GOT3 (cell line): ENCODE results near the gene FHDC1.

ENCODE experiments used
- DNase-seq: peaks from one replicate; lab custom pipeline; 2025; ENCODE audit warnings: mixed read lengths; lab: John Stamatoyannopoulos, UW

FHDC1 gene

DNA sequence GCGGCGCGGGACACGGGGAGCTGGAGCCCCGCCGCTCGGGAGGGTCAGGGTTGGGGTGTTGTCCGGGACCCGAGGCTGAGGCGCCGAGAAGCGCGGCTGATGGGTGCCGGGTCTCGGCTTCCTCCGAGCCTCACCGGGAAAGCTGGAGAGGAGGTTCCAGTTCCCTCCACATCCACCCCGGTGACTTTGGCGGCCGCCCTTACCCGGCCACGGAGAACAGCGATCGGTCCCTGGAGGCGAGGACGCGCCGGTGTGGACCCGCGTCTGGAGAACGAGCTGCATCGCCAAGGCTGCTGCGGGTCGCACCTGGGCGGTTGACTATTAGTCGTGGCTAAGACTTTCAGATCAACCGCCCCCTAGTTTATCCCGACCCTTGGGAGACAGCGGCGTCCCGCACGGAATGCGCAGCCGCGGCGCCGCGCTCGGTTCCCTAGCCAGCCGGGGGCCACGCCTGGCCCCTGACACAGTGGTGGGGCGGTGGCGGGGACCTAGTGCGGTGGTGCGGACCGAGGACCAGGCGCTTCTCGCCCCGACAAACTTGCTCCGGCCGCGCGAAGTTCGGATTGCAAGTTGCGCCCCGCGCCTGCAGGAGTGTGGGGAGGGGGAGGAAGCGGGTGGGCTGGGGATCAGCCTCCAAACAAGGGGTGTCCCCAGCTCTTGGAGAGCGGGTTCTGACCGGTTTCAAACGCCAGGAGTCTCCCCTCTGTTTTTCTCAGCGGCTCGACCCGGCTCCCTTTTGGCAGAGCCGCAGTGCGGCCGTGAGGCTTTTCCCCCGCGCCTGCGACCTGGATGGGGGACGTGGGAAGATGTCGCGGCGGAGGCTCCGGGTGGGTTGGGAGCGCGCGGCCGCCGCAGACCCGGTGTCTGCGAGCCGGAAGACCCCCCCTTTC, 568 bp downstream of the FHDC1 start:
- DNase-seq: no peak

GRCh38 chr4:152937336-152938236, 1.5 kb downstream of the FHDC1 start:
- no peak for DNase-seq

DNA sequence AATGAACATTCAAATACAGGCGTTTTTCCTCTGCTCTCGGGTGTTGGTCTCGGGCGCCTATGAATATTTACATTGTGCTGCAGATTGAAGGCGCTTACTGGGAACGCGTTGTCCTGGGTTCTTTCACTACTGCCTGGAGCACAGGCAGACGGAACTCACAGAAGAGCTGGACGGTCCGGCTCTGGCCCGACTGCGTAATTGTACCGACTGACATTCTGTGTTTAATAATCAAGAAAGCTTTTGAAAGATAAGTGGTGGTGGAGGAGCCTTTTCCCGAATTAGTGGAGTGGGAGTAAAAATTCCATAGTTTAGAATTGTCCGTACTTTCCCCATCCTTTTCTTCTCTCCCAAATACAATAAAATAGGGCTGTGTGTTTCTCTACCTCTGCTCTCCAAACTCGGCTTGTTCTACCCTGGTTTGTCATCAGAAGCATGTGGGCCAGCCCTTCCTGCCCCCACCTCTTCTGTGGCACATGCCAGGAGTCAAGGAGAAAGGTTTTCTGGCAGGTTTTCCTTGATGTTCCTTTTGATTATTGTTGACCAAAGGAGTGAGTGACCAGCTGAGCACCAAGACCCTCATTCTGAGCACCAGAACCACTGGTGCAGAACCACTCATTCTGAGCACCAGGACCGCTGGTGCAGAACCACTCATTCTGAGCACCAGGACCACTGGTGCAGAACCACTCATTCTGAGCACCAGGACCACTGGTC, 2.3 kb downstream of the FHDC1 start:
- DNase-seq: no peak

GRCh38 chr4:152939621-152940020, 3.5 kb downstream of the FHDC1 start:
- no peak for DNase-seq

GRCh38 chr4:152940461-152940860, 4.3 kb downstream of the FHDC1 start:
- DNase-seq: no peak

DNA sequence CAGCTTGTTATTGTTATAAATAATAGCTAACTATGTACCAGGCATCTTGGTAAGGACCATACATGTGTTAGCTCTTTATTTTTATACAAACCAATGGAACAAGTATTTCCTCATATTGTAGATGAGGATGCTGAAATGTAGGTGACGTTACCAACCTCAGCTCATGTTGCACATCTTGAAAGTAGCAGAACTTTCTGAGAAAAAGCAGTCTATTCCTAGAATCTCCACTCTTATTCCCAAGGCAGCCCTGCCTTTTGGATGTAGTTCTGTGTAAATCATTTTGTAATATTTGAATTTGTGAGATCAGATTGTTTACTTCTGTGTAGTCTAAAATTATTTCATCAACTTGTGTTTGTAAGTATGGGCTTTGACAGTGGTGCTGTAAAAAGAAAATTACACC, 5.3 kb downstream of the FHDC1 start:
- no peak for DNase-seq

GRCh38 chr4:152942346-152942745, 6.2 kb downstream of the FHDC1 start:
- no peak for DNase-seq

DNA sequence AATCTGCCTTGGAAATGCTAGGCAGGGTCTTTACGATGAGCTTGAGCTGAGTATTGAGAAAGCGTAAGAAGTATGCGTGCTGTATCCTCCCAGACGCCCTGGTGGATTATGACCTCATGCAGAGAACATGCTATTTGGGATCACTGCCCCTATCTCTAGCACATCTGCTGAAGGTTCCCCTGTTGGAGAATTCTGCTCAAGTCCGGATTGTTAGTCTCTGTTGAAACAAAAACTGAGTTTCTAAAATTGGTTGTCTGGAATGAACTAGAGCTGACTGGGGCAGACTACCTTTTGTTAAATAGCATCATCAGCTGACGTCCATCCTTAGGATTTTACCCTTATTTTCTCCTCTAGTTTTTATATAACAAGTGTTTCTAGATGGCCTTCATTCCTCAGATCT, 7.5 kb downstream of the FHDC1 start:
- no peak for DNase-seq

GRCh38 chr4:152944666-152945320, 8.7 kb downstream of the FHDC1 start:
- no peak for DNase-seq

DNA sequence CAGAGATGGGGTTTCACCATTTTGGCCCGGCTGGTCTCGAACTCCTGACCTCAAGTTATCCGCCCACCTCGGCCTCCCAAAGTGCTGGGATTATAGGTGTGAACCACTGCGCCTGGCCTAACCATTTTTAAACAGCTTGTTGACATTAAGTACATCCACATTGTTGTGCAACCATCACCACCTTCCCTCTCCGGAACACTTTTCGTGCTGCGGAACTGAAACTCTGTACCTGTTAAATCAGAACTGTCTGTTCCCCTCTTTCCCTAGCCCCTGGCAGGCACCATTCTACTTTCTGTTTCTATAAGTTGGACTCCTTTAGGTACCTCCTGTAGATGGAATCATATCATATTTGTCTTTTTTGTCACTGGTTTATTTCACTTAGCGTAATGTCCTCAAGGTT, 9.5 kb downstream of the FHDC1 start:
- DNase-seq: no peak

DNA sequence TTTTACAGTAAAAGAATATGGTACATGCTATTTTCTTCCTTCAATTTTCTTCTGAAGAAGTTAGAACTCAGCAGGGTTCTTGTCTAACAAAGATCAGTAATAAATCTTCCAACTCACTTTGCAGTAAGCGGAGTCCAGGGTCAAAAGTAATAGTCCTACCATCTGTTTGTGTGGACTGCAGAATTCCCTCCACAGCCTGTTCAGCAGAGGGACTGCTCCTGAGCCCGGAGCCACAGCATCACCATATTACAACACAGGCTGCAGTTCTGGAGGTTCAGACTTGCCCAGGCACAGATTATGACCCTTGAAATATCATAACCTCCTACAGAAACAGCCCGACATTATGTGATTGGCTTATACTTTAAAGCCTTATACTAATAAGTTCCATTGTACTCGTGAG, 10.3 kb downstream of the FHDC1 start:
- DNase-seq: no peak

- DNase-seq: no peak
These were observed 11.2 kb downstream of the FHDC1 start for GRCh38 chr4:152947311-152947710.

DNA sequence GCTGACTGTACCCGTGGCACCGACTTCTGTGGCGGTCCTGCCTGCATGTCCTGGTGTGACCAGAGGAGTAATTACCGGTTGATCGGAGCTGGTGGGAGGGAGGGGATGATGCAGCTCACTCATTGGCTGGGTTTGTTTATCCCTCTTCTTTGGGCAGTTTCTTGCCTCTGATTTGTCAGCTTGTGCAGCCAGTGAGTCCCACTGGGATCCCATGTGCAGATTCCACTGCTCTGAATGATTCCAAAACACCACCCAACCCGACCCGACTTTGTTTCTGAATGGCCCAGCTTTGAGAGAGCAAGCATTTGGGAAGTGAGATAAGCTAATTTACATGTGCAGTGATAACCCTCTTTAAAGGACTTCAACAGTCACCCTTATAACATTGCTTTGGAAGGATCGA, 13.8 kb downstream of the FHDC1 start:
- DNase-seq: no peak

DNA sequence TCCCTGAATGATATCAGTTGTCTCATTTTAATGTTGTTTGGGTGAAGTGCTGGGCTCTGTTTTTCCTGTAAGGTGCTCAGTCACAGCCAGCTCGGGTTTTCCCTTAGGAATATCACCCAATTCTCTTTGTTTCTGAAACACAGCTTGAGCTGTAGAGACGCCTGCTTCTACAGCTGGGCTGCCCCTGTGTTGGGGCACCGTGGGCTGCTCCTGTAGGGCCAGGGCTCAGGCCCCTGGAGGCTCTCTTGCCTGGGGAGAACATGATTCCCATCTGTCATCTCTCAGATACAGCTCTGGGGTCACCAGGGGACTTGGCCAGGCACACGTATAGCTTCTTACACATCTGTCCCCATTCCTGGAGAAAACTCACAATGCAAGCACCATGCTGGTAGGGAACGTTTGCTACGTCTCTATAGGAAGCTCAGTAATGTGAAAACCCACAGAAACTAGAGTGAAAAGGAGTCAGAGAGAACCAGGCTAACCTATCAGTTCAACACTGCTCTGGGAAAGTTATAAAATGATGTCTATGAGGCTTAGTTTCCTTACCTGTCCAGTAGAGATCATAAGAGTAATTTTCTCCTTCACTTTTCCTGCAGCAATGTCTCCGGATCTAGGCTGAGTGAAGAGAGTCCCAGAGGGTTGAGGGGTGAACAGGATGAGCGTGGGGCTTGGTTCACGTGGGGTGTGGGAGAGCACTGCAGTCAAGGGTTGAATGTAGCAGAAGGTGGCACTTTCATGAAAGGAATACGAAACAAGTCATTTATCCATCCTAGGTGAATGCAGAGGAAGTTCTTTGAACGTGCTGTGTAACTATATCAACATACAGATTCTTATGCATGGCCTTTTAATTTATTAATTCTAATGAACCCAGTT, 14.5 kb downstream of the FHDC1 start:
- no peak for DNase-seq

DNA sequence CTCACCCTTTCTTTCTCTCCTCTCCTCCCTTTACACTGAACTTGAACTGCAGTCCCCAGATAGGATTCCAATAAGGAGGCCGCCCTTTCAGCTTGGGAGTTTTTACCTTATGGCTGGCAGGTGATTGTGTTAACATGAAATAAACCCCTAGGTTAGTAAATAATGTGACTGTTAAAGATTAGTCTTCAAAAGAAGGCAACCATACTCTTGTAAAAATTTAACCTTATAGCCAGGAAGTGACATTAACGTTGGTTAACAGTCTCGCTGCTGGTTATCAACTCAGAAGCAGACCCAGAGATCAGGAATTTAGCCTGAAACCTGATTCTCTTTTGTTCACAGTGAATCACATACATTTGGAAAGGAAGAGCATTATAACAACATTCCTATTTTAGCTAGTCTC, 15.2 kb downstream of the FHDC1 start:
- no peak for DNase-seq

GRCh38 chr4:152953514-152953913, 17.4 kb downstream of the FHDC1 start:
- no peak for DNase-seq

DNA sequence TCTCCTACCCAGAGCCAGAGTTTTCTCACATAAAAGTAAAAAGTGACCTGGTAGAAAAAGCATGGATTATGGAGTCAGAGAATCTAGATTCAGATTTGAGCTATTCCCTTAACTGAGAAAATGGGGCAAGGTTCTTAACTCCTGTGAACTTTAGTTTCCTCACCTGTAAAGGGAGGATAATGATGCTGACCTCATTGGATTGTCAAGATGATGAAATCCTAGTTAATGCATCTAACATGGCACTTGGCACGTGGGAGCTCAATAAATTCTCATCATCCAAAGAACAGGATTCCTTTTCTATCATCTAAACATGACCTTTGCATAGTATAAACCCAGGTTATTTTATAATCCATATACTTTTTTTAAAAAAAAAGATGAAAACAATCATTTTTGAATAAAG, 18.6 kb downstream of the FHDC1 start:
- no peak for DNase-seq

DNA sequence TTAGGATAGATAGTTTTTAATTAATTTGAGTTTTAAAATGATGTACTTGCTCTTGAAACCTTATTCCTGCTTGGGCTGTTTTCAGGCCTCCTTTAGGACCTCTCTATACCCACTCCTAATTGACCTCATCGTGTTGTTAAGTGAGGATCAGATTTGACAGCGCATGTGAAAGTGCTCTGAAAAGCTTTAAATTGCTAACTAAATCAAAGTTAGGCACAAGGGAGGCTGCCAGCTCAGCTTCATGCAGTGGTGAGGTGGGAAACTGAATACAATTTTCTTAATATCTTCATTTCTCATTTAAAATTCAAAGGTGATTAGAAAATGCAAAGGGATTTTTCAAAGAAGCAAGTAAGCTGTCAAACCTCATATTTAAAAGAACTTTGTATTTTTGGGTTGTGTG, 20.0 kb downstream of the FHDC1 start:
- no peak for DNase-seq

DNA sequence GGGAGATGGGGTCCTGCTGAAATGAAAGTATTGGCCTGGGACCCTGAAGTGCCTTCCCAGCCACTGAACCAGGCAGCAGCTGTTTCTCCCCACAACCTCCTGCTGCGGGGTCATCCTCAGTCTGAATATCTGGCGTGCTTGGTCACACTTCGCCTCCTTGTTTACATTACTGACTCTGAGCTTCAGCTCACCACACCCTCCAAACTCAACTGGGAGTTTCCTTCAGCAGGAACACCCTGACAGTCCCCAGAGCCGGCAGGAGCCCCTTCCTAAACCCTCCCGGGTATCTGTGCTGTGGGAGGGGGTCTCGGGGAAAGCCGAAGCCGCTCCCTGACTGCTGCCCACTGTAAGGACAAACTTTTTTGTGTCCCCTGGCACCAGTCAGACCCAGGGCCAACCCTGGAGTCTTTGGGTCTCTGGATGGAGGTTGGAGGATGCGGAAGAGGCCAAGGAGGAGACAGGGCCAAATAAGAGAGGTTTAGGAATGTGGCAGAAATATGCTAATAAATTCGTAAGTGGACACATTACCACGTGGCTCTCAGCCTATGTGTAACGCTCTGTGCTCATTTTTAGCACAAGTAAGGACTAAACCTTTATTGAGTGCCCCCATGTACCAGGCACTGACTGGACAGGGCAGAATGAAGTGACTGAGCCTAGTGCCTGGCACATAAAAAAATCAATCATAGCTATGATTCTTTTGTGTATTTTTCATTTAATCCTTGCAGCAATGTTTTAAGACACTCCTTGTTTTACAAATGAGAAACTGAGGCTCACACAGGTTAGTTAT, 20.7 kb downstream of the FHDC1 start:
- DNase-seq: no peak
